ENCODE results near the gene FGD5. TPM values are rescaled to one million over a fixed set of nuclear protein-coding genes. Genes with fewer than 3 reads are reported as not detected.
A peak's percentile ranks its signal among the peaks of the same experiment; 100 is the strongest.

FGD5 gene
- total and polyA plus RNA-seq, 7 experiments from 2014 or later, result 0.37 TPM; not detected in 6

DNA sequence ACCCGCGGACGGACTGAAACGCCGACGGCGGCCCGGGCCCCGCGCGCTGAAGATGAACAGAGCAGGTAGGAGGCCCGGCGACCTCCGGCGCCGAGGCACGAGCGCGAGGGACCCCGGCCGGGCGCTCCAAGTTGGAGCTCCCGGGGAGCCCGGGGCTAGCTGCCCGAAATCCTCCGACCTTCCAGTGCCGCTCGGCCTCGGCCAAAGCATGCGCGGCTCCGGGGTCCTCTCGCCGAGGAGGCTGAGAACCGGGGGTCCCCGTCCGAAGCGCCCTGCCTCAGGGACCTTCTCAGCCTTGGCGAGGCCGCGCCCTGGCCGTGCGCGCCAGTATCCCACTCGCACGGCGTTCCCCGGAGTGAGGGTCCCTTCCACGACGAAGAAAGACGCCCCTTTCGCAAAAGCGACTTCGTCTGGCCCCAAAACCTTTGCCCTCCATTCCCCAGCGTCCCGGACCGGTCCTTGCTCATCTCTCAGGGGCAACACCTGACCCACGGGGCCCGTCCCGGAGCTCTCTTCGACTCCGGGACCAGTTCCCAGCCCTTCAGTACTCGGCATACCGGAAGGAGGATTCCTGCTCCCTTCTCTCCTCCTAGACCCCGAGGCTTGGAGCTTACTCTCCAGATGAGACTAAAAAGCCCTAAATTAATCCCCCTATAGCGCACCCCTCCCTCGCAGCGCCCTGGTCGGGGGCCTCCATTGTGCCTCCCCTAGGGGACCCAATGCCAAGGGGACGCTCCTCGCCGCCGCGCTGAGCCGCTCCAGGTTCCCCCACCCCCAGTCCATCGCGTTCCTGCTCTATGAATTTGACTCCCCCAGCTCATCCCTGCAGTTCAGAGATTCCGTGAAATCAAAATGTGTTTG, 7.7 kb upstream of the FGD5 start:
- H3K27me3 Mint-ChIP-seq, result peaks cover 43 to 83% (median 58%) of the 10 kb centered on the region in 5 donors
- peak overlapping the region in 5 of 10 donors; percentile 25 to 72 (median 32) for H3K4me3 Mint-ChIP-seq
- peaks cover 0 to 12% (median 6%) of the 10 kb centered on the region in 7 donors for H3K4me1 Mint-ChIP-seq
- ATAC-seq, result no peak
- H3K9me3 Mint-ChIP-seq, result peaks cover 0 to 1% (median 0%) of the 10 kb centered on the region in 11 donors
- no peak for DNase-seq
- Histone ChIP-seq H3K27me3 (ENCODE audit: control insufficient read depth in 2 of 2, insufficient read depth in 2 of 2, low read length in 2 of 2) (no peaks in the 10 kb centered on the region), H3K4me3 (ENCODE audit: low read length) (no peak overlapping the region), H3K36me3 (ENCODE audit: control insufficient read depth in 2 of 3, insufficient read depth in 3 of 3, low read length in 3 of 3) (no peaks in the 10 kb centered on the region), H3K9me3 (ENCODE audit: control insufficient read depth in 2 of 3, low read length in 3 of 3) (no peaks in the 10 kb centered on the region), H3K4me1 (ENCODE audit: control insufficient read depth in 2 of 2, insufficient read depth in 2 of 2, low read length in 2 of 2) (peaks cover 0 to 4% of the 10 kb centered on the region in 2 donors), H3K27ac (ENCODE audit: low read depth, low read length) (no peak overlapping the region)
- intact Hi-C loops (cut with micrococcal nuclease), result no loop called here
- ChIA-PET CTCF (no interaction called here), POLR2A (interaction anchor here (1.2 kb wide), 1 partner anchor 72 kb away, joined by 3 read pairs; no protein-coding TSS in a partner anchor)
- no peaks in the 10 kb centered on the region for H3K36me3 Mint-ChIP-seq
- H3K27ac Mint-ChIP-seq, result no peak overlapping the region

DNA sequence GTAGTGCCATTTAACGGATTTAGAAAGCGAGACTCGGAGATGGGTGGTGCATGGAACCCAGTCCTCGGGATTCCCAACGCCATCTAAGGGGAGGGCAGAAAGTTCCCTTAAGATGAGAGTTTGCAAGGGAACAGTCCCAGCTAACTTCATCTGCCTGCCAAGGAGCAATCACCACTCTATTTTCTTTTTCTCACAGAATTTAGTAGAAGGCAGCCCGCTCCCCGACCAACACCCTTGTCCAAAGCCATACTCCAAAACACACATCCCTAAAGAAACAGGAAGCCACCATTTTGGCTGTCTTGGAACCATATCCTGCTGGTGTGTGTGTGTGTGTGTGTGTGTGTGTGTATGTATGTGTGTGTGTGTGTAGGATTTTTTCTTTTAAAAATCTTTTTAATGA, 7.1 kb upstream of the FGD5 start:
- Mint-ChIP-seq H3K27me3 (peaks cover 43 to 81% (median 58%) of the 10 kb centered on the region in 5 donors), H3K4me1 (peaks cover 0 to 12% (median 4%) of the 10 kb centered on the region in 7 donors), H3K4me3 (peak overlapping the region in 2 of 10 donors; percentile 32 to 72), H3K27ac (no peak overlapping the region), H3K9me3 (peaks cover 0 to 1% (median 0%) of the 10 kb centered on the region in 11 donors), H3K36me3 (no peaks in the 10 kb centered on the region)
- DNase-seq (no peak), ATAC-seq (no peak)
- H3K36me3 ChIP-seq (ENCODE audit: control insufficient read depth in 2 of 3, insufficient read depth in 3 of 3, low read length in 3 of 3), result no peaks in the 10 kb centered on the region
- ChIA-PET POLR2A (interaction anchor here (1.2 kb wide), 1 partner anchor 71 kb away, joined by 3 read pairs; no protein-coding TSS in a partner anchor), CTCF (no interaction called here)
- H3K27me3 ChIP-seq (ENCODE audit: control insufficient read depth in 2 of 2, insufficient read depth in 2 of 2, low read length in 2 of 2), result no peaks in the 10 kb centered on the region
- H3K9me3 ChIP-seq (ENCODE audit: control insufficient read depth in 2 of 3, low read length in 3 of 3), result no peaks in the 10 kb centered on the region
- no peak overlapping the region for H3K27ac ChIP-seq (ENCODE audit: low read depth, low read length)
- peaks cover 0 to 4% of the 10 kb centered on the region in 2 donors for H3K4me1 ChIP-seq (ENCODE audit: control insufficient read depth in 2 of 2, insufficient read depth in 2 of 2, low read length in 2 of 2)
- intact Hi-C loops (cut with micrococcal nuclease), result no loop called here
- no peak overlapping the region for H3K4me3 ChIP-seq (ENCODE audit: low read length)

DNA sequence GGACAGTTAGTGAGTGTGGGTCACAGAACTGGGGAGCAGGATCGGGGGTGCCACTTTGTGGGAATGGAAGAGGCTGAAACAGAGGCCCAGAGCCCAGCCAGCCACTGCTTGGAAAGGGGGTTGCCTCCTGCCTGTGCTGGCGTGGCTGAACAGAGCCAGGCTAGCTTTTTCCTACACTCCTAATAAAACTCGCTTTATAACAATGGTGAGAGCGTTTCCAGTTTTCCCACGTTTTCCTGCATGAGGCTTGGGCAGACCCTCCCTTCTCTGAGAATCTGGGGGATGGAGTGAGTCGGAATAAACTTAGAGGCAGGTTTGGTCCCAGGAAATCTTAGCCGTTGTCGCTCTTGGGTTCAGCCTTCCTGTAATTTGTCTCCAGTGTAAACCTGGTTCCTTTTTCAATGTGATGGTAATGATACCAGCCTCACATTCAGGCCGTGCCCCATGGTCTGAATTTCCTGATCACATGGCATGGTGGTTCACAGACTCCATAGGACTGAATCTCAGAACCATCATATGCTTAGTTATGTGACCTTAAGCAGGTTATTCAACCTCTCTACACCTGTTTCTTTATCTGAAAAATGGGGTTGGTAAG, 6.5 kb upstream of the FGD5 start:
- Mint-ChIP-seq H3K36me3 (no peaks in the 10 kb centered on the region), H3K27ac (no peak overlapping the region), H3K4me3 (no peak overlapping the region), H3K27me3 (peaks cover 43 to 78% (median 58%) of the 10 kb centered on the region in 5 donors), H3K4me1 (peaks cover 0 to 12% (median 4%) of the 10 kb centered on the region in 7 donors), H3K9me3 (peaks cover 0 to 1% (median 0%) of the 10 kb centered on the region in 11 donors)
- POLR2A ChIA-PET, result no interaction called here
- H3K9me3 ChIP-seq (ENCODE audit: control insufficient read depth in 2 of 3, low read length in 3 of 3), result no peaks in the 10 kb centered on the region
- H3K36me3 ChIP-seq (ENCODE audit: control insufficient read depth in 2 of 3, insufficient read depth in 3 of 3, low read length in 3 of 3), result no peaks in the 10 kb centered on the region
- H3K27ac ChIP-seq (ENCODE audit: low read depth, low read length), result no peak overlapping the region
- CTCF ChIA-PET, result no interaction called here
- no peak overlapping the region for H3K4me3 ChIP-seq (ENCODE audit: low read length)
- H3K4me1 ChIP-seq (ENCODE audit: control insufficient read depth in 2 of 2, insufficient read depth in 2 of 2, low read length in 2 of 2), result peaks cover 0 to 4% of the 10 kb centered on the region in 2 donors
- no peaks in the 10 kb centered on the region for H3K27me3 ChIP-seq (ENCODE audit: control insufficient read depth in 2 of 2, insufficient read depth in 2 of 2, low read length in 2 of 2)
- no peak for ATAC-seq
- no peak for DNase-seq
- intact Hi-C loops (cut with micrococcal nuclease), result no loop called here

DNA sequence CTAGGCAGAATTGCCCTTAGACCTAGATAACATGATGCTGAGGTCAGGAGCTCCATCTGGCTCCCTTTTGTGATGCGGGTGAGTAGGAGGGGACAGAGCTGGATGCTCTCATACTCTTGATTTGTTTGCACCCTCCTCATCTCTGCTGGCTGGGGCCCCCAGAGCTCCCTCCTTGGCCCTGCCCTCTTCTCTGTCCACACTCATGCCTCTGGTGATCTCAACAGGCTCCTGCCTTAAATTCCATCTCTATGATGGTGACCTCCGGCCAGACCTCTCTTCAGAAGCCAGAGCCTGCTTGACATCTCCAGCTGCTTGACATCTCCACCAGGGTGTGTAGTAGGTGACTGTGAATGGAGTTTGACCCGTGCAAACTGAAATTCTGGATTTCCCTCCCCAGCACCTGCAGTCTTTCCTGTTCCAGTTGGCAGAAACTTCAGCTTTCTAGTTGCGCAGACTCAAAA, 4.3 kb upstream of the FGD5 start:
- no peaks in the 10 kb centered on the region for H3K36me3 Mint-ChIP-seq
- Histone ChIP-seq H3K9me3 (ENCODE audit: control insufficient read depth in 2 of 3, low read length in 3 of 3) (no peaks in the 10 kb centered on the region), H3K4me1 (ENCODE audit: control insufficient read depth in 2 of 2, insufficient read depth in 2 of 2, low read length in 2 of 2) (peaks cover 0 to 4% of the 10 kb centered on the region in 2 donors), H3K27ac (ENCODE audit: low read depth, low read length) (no peak overlapping the region), H3K4me3 (ENCODE audit: low read length) (no peak overlapping the region), H3K36me3 (ENCODE audit: control insufficient read depth in 2 of 3, insufficient read depth in 3 of 3, low read length in 3 of 3) (no peaks in the 10 kb centered on the region), H3K27me3 (ENCODE audit: control insufficient read depth in 2 of 2, insufficient read depth in 2 of 2, low read length in 2 of 2) (no peaks in the 10 kb centered on the region)
- intact Hi-C loops (cut with micrococcal nuclease), result no loop called here
- H3K4me3 Mint-ChIP-seq, result no peak overlapping the region
- peaks cover 32 to 59% (median 53%) of the 10 kb centered on the region in 5 donors for H3K27me3 Mint-ChIP-seq
- no peak for ATAC-seq
- no peak for DNase-seq
- H3K9me3 Mint-ChIP-seq, result no peaks in the 10 kb centered on the region
- ChIA-PET POLR2A (no interaction called here), CTCF (no interaction called here)
- no peak overlapping the region for H3K27ac Mint-ChIP-seq
- H3K4me1 Mint-ChIP-seq, result peaks cover 0 to 12% (median 4%) of the 10 kb centered on the region in 7 donors

DNA sequence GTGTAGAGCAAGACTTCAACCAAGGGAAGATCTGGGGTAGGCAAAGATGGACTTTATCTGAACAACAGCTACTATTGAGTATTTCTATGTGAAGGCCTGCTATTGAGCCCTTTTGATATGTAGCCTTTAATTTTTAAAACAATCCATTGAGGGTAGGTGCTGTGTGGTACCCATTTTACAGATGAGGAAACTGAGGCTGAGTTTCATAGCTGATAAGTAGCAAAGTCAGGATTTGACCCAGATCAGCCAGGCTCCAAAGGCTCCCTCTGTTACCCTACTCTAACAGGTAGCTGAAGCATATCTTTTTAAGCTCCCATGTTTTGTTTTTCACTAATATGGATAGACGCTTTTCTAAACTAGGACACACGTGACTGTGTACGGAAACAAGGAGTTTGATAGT, 2.4 kb upstream of the FGD5 start:
- Histone ChIP-seq H3K4me3 (ENCODE audit: low read length) (no peak overlapping the region), H3K4me1 (ENCODE audit: control insufficient read depth in 2 of 2, insufficient read depth in 2 of 2, low read length in 2 of 2) (no peaks in the 10 kb centered on the region), H3K27me3 (ENCODE audit: control insufficient read depth in 2 of 2, insufficient read depth in 2 of 2, low read length in 2 of 2) (no peaks in the 10 kb centered on the region), H3K9me3 (ENCODE audit: control insufficient read depth in 2 of 3, low read length in 3 of 3) (no peaks in the 10 kb centered on the region), H3K36me3 (ENCODE audit: control insufficient read depth in 2 of 3, insufficient read depth in 3 of 3, low read length in 3 of 3) (no peaks in the 10 kb centered on the region), H3K27ac (ENCODE audit: low read depth, low read length) (no peak overlapping the region)
- H3K4me1 Mint-ChIP-seq, result peaks cover 0 to 9% (median under 1%) of the 10 kb centered on the region in 7 donors
- H3K27me3 Mint-ChIP-seq, result peaks cover 26 to 54% (median 42%) of the 10 kb centered on the region in 5 donors
- ChIA-PET CTCF (no interaction called here), POLR2A (no interaction called here)
- no peak for ATAC-seq
- H3K4me3 Mint-ChIP-seq, result no peak overlapping the region
- H3K27ac Mint-ChIP-seq, result no peak overlapping the region
- H3K9me3 Mint-ChIP-seq, result no peaks in the 10 kb centered on the region
- intact Hi-C loops (cut with micrococcal nuclease), result no loop called here
- DNase-seq, result no peak
- H3K36me3 Mint-ChIP-seq, result no peaks in the 10 kb centered on the region

DNA sequence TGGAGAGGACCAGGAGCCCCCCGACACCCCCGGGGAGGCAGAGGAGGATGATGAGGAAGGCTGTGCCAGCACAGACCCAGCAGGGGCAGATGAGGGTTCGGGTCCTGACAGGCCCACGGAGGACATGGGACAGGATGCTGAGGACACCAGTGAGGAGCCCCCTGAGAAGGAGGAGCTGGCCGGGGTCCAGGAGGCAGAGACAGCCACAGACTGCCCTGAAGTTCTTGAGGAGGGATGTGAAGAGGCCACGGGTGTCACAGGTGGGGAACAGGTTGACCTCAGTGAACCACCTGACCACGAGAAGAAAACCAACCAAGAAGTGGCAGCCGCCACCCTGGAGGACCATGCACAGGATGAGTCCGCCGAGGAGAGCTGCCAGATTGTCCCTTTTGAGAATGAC, 909 bp downstream of the FGD5 start:
- H3K27ac Mint-ChIP-seq, result no peak overlapping the region

More for the DNA sequence above, 909 bp downstream of the FGD5 start:
- Mint-ChIP-seq H3K27me3 (peaks cover 4 to 31% (median 13%) of the 10 kb centered on the region in 5 donors), H3K4me3 (no peak overlapping the region), H3K4me1 (peaks cover 0 to 6% (median 0%) of the 10 kb centered on the region in 7 donors), H3K9me3 (no peaks in the 10 kb centered on the region), H3K36me3 (no peaks in the 10 kb centered on the region)
- CTCF ChIA-PET, result no interaction called here
- DNase-seq (no peak), ATAC-seq (no peak)
- H3K4me1 ChIP-seq (ENCODE audit: control insufficient read depth in 2 of 2, insufficient read depth in 2 of 2, low read length in 2 of 2), result no peaks in the 10 kb centered on the region
- H3K27me3 ChIP-seq (ENCODE audit: control insufficient read depth in 2 of 2, insufficient read depth in 2 of 2, low read length in 2 of 2), result no peaks in the 10 kb centered on the region
- POLR2A ChIA-PET, result no interaction called here
- H3K27ac ChIP-seq (ENCODE audit: low read depth, low read length), result no peak overlapping the region
- H3K4me3 ChIP-seq (ENCODE audit: low read length), result no peak overlapping the region
- H3K36me3 ChIP-seq (ENCODE audit: control insufficient read depth in 2 of 3, insufficient read depth in 3 of 3, low read length in 3 of 3), result no peaks in the 10 kb centered on the region
- intact Hi-C loops (cut with micrococcal nuclease), result no loop called here
- no peaks in the 10 kb centered on the region for H3K9me3 ChIP-seq (ENCODE audit: control insufficient read depth in 2 of 3, low read length in 3 of 3)
